ENCODE measurements around the gene FBXO38.

DNA sequence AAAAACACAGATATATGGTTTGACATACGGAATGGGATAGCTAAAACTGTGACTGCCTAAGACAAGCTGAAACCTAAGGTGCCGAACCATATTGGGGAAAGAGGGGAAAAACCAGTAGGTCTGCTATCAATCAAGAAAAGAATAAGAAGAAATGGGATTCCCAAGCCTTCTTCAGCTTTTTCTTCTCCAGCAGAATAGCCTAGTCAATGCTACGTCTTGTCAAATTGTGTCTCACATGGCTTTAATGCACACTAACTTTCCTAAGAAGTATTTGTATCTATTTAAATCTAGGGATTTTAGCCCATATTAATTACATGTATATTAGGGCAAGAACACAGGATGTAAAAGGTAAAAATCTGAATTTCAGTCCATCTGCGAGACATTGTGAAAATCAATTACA, 797 bp upstream of the FBXO38 start:
- TF ChIP-seq POLR2A (IDR thresholded peaks at IDR 0.05; ENCODE audit: low read depth, low read length) (no peak), SPI1 (IDR thresholded peaks at IDR 0.05; ENCODE audit: low read depth, low read length) (no peak), TAF1 (IDR thresholded peaks at IDR 0.05; ENCODE audit: low read depth, low read length) (no peak), POLR2AphosphoS5 (IDR thresholded peaks at IDR 0.05; ENCODE audit: low read depth, low read length) (no peak)
